Fibroblast of villous mesenchyme (primary cell): ENCODE measurements around the gene LRRC27. TPM values are rescaled to one million over a fixed set of nuclear protein-coding genes. Genes with fewer than 3 reads are reported as not detected.

ENCODE experiments used
- DNase-seq: peaks from one replicate; pipeline ENCODE4 v3.0.0-alpha.2; 2010; ENCODE audit warnings: low read depth
- H3K4me3 ChIP-seq: 2 replicates; pipeline ENCODE4 v1.5.1; 2011; ENCODE audit warnings: low read depth, mild to moderate bottlenecking, low read length
- total RNA-seq: library from RNA; depleted of rRNA; stranded (reverse); fragments of >200 nt; gene quantifications from 2 replicates; pipeline ENCODE4 v1.2.3, GENCODE V29; 2012
- TF ChIP-seq, protein P1 (sequence below): IDR thresholded peaks from 2 replicates; pipeline ENCODE4 v1.5.1; 2012; ENCODE audit warnings: low read depth, mild to moderate bottlenecking, low read length; ENCODE audit not compliant: insufficient read depth

The LRRC27 gene
- total RNA-seq, 1 donor = 6.0 TPM

- H3K4me3 ChIP-seq = no peak overlapping the region
- DNase-seq = peak; percentile 57
- TF ChIP-seq, protein P1, sequence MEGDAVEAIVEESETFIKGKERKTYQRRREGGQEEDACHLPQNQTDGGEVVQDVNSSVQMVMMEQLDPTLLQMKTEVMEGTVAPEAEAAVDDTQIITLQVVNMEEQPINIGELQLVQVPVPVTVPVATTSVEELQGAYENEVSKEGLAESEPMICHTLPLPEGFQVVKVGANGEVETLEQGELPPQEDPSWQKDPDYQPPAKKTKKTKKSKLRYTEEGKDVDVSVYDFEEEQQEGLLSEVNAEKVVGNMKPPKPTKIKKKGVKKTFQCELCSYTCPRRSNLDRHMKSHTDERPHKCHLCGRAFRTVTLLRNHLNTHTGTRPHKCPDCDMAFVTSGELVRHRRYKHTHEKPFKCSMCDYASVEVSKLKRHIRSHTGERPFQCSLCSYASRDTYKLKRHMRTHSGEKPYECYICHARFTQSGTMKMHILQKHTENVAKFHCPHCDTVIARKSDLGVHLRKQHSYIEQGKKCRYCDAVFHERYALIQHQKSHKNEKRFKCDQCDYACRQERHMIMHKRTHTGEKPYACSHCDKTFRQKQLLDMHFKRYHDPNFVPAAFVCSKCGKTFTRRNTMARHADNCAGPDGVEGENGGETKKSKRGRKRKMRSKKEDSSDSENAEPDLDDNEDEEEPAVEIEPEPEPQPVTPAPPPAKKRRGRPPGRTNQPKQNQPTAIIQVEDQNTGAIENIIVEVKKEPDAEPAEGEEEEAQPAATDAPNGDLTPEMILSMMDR = peak; percentile 63
Measured at GRCh38 chr10:132387764-132388210, 55.8 kb downstream of the LRRC27 start.

DNA sequence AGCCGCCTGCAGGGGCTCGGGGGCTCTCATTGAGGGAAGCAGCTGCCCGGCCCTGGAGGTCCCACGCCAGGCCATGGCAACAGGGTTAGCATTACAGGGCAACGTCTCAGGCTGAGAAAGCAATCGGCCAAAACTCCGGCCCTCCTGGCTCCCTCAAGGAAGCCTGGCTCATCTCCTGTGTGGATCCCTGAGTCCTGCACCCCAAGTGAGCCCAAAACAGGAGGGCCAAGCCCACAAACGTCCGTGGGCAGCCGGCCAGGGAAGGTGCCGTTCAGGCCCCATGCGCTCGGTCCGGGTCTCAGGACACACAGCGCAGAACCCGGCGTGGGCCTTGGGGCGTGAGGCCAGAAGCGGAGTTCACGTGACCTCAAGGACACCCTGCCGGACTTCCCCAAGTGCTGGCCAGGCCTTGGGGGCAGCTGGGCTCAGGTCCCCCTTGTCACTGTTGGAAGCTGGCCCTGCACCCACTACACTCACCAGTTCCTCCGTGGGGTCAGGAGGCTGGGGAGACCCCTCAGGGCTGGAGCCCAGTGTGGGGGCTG is 57.0 kb downstream of the LRRC27 start:
- TF ChIP-seq, protein P1 = no peak
- DNase-seq = no peak
- H3K4me3 ChIP-seq = no peak overlapping the region

- DNase-seq = no peak
- TF ChIP-seq, protein P1 = no peak
- H3K4me3 ChIP-seq = no peak overlapping the region
Measured at GRCh38 chr10:132389433-132390169, 57.6 kb downstream of the LRRC27 start.

DNA sequence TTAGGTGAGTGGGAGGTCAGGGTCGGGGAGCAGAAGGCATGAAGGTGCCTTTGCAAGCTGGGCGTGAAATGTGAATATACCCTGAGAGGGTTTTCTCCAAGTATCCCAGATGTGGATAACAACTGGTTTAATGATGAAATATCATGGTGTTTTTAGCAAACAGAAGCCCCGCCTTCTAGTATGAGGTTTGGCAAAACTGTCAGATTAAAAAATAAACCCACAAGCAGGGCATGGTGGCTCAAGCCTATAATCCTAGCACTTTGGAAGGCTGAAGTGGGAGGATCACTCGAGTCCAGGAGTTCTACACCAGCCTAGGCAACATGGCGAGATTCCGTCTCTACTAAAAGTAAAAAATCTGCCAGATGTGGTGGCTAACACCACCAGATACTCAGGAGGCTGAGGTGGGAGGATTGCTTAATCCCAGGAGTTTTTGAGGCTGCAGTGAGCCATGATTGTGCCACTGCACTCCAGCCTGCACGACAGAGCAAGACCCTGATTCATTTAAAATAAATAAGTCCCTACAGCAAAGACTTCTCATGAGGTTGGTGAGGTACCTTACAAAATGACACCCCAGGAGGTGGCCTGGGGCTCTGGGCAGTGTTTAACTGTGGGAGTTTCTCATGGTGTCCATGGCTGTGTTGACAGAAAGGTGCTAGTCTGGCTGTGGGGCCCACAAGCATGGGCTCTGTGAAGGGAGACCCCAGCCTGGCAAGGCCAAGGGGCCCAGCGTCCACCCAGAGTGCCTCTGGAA is 58.4 kb downstream of the LRRC27 start:
- TF ChIP-seq, protein P1 = no peak
- peak; percentile 20 for DNase-seq
- no peak overlapping the region for H3K4me3 ChIP-seq

- TF ChIP-seq, protein P1 = no peak
- DNase-seq = no peak
Measured at GRCh38 chr10:132390921-132391675, 59.1 kb downstream of the LRRC27 start.

DNA sequence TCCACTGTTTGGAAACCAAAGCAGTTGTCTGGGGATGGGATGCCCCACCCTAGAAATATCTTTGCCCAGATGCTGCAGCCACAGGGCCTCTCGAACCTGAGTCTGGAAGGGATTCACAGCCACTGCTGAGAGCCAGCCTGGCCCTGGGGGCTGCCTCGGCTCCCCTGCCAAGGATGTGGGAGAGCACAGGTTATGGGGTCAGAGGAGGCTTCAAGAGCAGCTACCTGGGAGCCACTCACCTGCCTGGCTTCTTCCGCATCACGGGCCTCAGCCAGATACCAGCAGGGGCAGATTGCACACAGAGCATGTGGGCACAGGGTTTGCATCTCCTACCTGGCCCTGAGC is 59.7 kb downstream of the LRRC27 start:
- no peak overlapping the region for H3K4me3 ChIP-seq
- no peak for DNase-seq
- TF ChIP-seq, protein P1 = no peak

More at GRCh38 chr10:132390921-132391675, 59.1 kb downstream of the LRRC27 start:
- H3K4me3 ChIP-seq = no peak overlapping the region
